ENCODE data around the gene AMDHD1. TPM values are rescaled to one million over a fixed set of nuclear protein-coding genes. Genes with fewer than 3 reads are reported as not detected.

AMDHD1 gene
- polyA plus RNA-seq, 1 donor (not counting 4 experiments of a cell fraction or from before 2014, with no cell fraction given): 0.68 TPM

- H4K20me1 ChIP-seq (ENCODE audit: control insufficient read depth, extremely low read depth, insufficient read depth, low read length): no peaks in the 10 kb centered on the region
- no peak overlapping the region for H3K4me2 ChIP-seq (ENCODE audit: control insufficient read depth, extremely low read depth, insufficient read depth, low read depth, low read length)
- H3K9ac ChIP-seq (ENCODE audit: control insufficient read depth, extremely low read depth, insufficient read depth, low read length): no peak overlapping the region
- FAIRE-seq (no peak), DNase-seq (ENCODE audit: low read depth, low spot score) (no peak)
- dilution Hi-C loops (cut with MboI; ENCODE audit: extremely low pct_ligation_motif_present, low sequenced_read_pairs): no loop called here
- no peaks in the 10 kb centered on the region for H3K4me1 ChIP-seq (ENCODE audit: control insufficient read depth, extremely low read depth, insufficient read depth, low read length)
- H3K9me1 ChIP-seq (ENCODE audit: control insufficient read depth, extremely low read depth, insufficient read depth, low read length): no peaks in the 10 kb centered on the region
- no peak overlapping the region for H2AFZ ChIP-seq (ENCODE audit: control insufficient read depth, low read length)
- TF ChIP-seq EZH2 (IDR thresholded peaks at IDR 0.05; ENCODE audit: low read length) (no peak), CTCF (optimal IDR thresholded peaks at IDR 0.05 in 1 of 3, IDR thresholded peaks at IDR 0.05 in 1 of 3, conservative IDR thresholded peaks at IDR 0.05 in 1 of 3; ENCODE audit: extremely low read depth in 1 of 3, insufficient read depth in 2 of 3, low read length in 3 of 3) (no peak)
- H3K9me3 ChIP-seq (ENCODE audit: control insufficient read depth, low read depth, low read length): no peaks in the 10 kb centered on the region
- H3K36me3 ChIP-seq (ENCODE audit: control insufficient read depth in 2 of 2, extremely low read depth in 1 of 2, insufficient read depth in 2 of 2, low read length in 2 of 2): no peaks in the 10 kb centered on the region
- no peaks in the 10 kb centered on the region for H3K27me3 ChIP-seq (ENCODE audit: control insufficient read depth, extremely low read depth, insufficient read depth, low read length)
- no peak overlapping the region for H3K4me3 ChIP-seq (ENCODE audit: control insufficient read depth in 2 of 3, extremely low read depth in 1 of 3, insufficient read depth in 2 of 3, low read depth in 1 of 3, low read length in 3 of 3)
- no peak overlapping the region for H3K27ac ChIP-seq (ENCODE audit: control insufficient read depth, insufficient read depth, low read length)
- no peaks in the 10 kb centered on the region for H3K79me2 ChIP-seq (ENCODE audit: control insufficient read depth, insufficient read depth, low read length)
Measured at GRCh38 chr12:95990136-95990535, 47.0 kb downstream of the AMDHD1 start.

- Histone ChIP-seq H3K36me3 (ENCODE audit: control insufficient read depth in 2 of 2, extremely low read depth in 1 of 2, insufficient read depth in 2 of 2, low read length in 2 of 2) (no peaks in the 10 kb centered on the region), H3K4me3 (ENCODE audit: control insufficient read depth in 2 of 3, extremely low read depth in 1 of 3, insufficient read depth in 2 of 3, low read depth in 1 of 3, low read length in 3 of 3) (no peak overlapping the region), H3K9me1 (ENCODE audit: control insufficient read depth, extremely low read depth, insufficient read depth, low read length) (no peaks in the 10 kb centered on the region), H3K27ac (ENCODE audit: control insufficient read depth, insufficient read depth, low read length) (no peak overlapping the region), H3K4me1 (ENCODE audit: control insufficient read depth, extremely low read depth, insufficient read depth, low read length) (no peaks in the 10 kb centered on the region), H4K20me1 (ENCODE audit: control insufficient read depth, extremely low read depth, insufficient read depth, low read length) (no peaks in the 10 kb centered on the region), H3K4me2 (ENCODE audit: control insufficient read depth, extremely low read depth, insufficient read depth, low read depth, low read length) (no peak overlapping the region), H2AFZ (ENCODE audit: control insufficient read depth, low read length) (no peak overlapping the region), H3K79me2 (ENCODE audit: control insufficient read depth, insufficient read depth, low read length) (no peaks in the 10 kb centered on the region), H3K9ac (ENCODE audit: control insufficient read depth, extremely low read depth, insufficient read depth, low read length) (no peak overlapping the region), H3K9me3 (ENCODE audit: control insufficient read depth, low read depth, low read length) (no peaks in the 10 kb centered on the region), H3K27me3 (ENCODE audit: control insufficient read depth, extremely low read depth, insufficient read depth, low read length) (no peaks in the 10 kb centered on the region)
- no peak for FAIRE-seq
- dilution Hi-C loops (cut with MboI; ENCODE audit: extremely low pct_ligation_motif_present, low sequenced_read_pairs): no loop called here
- TF ChIP-seq CTCF (optimal IDR thresholded peaks at IDR 0.05 in 1 of 3, IDR thresholded peaks at IDR 0.05 in 1 of 3, conservative IDR thresholded peaks at IDR 0.05 in 1 of 3; ENCODE audit: extremely low read depth in 1 of 3, insufficient read depth in 2 of 3, low read length in 3 of 3) (no peak), EZH2 (IDR thresholded peaks at IDR 0.05; ENCODE audit: low read length) (no peak)
- no peak for DNase-seq (ENCODE audit: low read depth, low spot score)
Measured at GRCh38 chr12:95993907-95994306, 50.8 kb downstream of the AMDHD1 start.

All from keratinocyte (primary cell).